Neuronal stem cell (in vitro differentiated cells): ENCODE measurements around the gene KAZN.

Experiments
- DNase-seq: peaks from one replicate; pipeline ENCODE4 v3.0.0-alpha.2; 2013; ENCODE audit warnings: low spot score
- H2AFZ ChIP-seq: one replicate; pipeline ENCODE4 v1.6.1; 2013; ENCODE audit warnings: mild to moderate bottlenecking, low read length, inconsistent platforms
- H2AK5ac ChIP-seq: 2 replicates; pipeline ENCODE4 v1.6.1; 2013; ENCODE audit warnings: low read depth, mild to moderate bottlenecking, inconsistent platforms, low read length, moderate library complexity, mixed read lengths
- H2BK120ac ChIP-seq: 2 replicates; pipeline ENCODE4 v1.6.1; 2013; ENCODE audit warnings: low read depth, mild to moderate bottlenecking, inconsistent platforms, low read length, moderate library complexity, mixed read lengths
- H2BK12ac ChIP-seq: one replicate; pipeline ENCODE4 v1.6.1; 2013; ENCODE audit warnings: low read length, inconsistent platforms
- H2BK15ac ChIP-seq: 2 replicates; pipeline ENCODE4 v1.6.1; 2013; ENCODE audit warnings: mild to moderate bottlenecking, low read length, inconsistent platforms, mixed read lengths
- H2BK5ac ChIP-seq: one replicate; pipeline ENCODE4 v1.6.1; 2013; ENCODE audit warnings: inconsistent platforms, mild to moderate bottlenecking, low read length, moderate library complexity
- H3K14ac ChIP-seq: one replicate; pipeline ENCODE4 v1.6.1; 2013; ENCODE audit warnings: low read length, inconsistent platforms
- H3K18ac ChIP-seq: 2 replicates; pipeline ENCODE4 v1.6.1; 2013; ENCODE audit warnings: low read length, inconsistent platforms
- H3K23ac ChIP-seq: 2 replicates; pipeline ENCODE4 v1.6.1; 2013; ENCODE audit warnings: low read depth, mild to moderate bottlenecking, mixed read lengths, low read length, inconsistent platforms; ENCODE audit not compliant: poor library complexity
- H3K27ac ChIP-seq: replicated peaks from 3 replicates; pipeline ENCODE4 v1.5.1; 2013; ENCODE audit warnings: low read length, inconsistent platforms
- H3K27me3 ChIP-seq, 3 experiments: 2 replicates each; pipeline ENCODE4 v1.6.1; 2013; ENCODE audit warnings: low read length in 3 of 3, mild to moderate bottlenecking in 2 of 3, inconsistent platforms in 1 of 3, low read depth in 1 of 3, mixed read lengths in 1 of 3, moderate library complexity in 1 of 3; ENCODE audit not compliant: control insufficient read depth in 3 of 3, insufficient read depth in 3 of 3
- H3K36me3 ChIP-seq, 2 donors: replicated peaks in 1 of 2; 2 replicates each; pipeline ENCODE4 v1.6.1; 2013; ENCODE audit warnings: low read length in 2 of 2; ENCODE audit not compliant: control insufficient read depth in 2 of 2, insufficient read depth in 2 of 2
- H3K4ac ChIP-seq: 2 replicates; pipeline ENCODE4 v1.6.1; 2013; ENCODE audit warnings: inconsistent platforms, mild to moderate bottlenecking, low read length, moderate library complexity
- H3K4me1 ChIP-seq, 2 donors: 1 replicate in 1 of 2; 2 replicates in 1 of 2; pipeline ENCODE4 v1.6.1; 2013; ENCODE audit warnings: low read length in 2 of 2, low read depth in 1 of 2; ENCODE audit not compliant: control insufficient read depth in 2 of 2, insufficient read depth in 1 of 2
- H3K4me2 ChIP-seq: one replicate; pipeline ENCODE4 v1.6.1; 2013; ENCODE audit warnings: mild to moderate bottlenecking, low read length, inconsistent platforms; ENCODE audit not compliant: insufficient read depth, poor library complexity, severe bottlenecking
- H3K4me3 ChIP-seq, 2 donors: 2 replicates each; pipeline ENCODE4 v1.5.1; 2013; ENCODE audit warnings: low read length in 2 of 2, mild to moderate bottlenecking in 2 of 2, inconsistent platforms in 1 of 2, moderate library complexity in 1 of 2
- H3K79me1 ChIP-seq: one replicate; pipeline ENCODE4 v1.6.1; 2013; ENCODE audit warnings: low read depth, mild to moderate bottlenecking, inconsistent platforms, low read length, moderate library complexity
- H3K9ac ChIP-seq: one replicate; pipeline ENCODE4 v1.6.1; 2013; ENCODE audit warnings: mild to moderate bottlenecking, low read depth, low read length, inconsistent platforms; ENCODE audit not compliant: poor library complexity
- H3K9me3 ChIP-seq, 2 donors: replicated peaks in 1 of 2; 2 replicates each; pipeline versions ENCODE3 to v1.6.1; 2013; ENCODE audit warnings: low read length in 2 of 2, mild to moderate bottlenecking in 2 of 2, inconsistent platforms in 1 of 2, low read depth in 1 of 2, mixed read lengths in 1 of 2, moderate library complexity in 1 of 2; ENCODE audit not compliant: control insufficient read depth in 2 of 2, insufficient read depth in 1 of 2
- H4K8ac ChIP-seq: one replicate; pipeline ENCODE4 v1.6.1; 2013; ENCODE audit warnings: low read depth, mild to moderate bottlenecking, inconsistent platforms, low read length, moderate library complexity
- H4K91ac ChIP-seq: one replicate; pipeline ENCODE4 v1.6.1; 2013; ENCODE audit warnings: low read length, low read depth, mild to moderate bottlenecking, inconsistent platforms; ENCODE audit not compliant: poor library complexity
- WGBS, 2 donors: extraction: QIAGEN DNeasy Blood & Tissue Kit; methylation state at CpG; one replicate each; pipeline ENCODE4 v1.1.7; 2013; ENCODE audit warnings: missing lambda C conversion rate in 2 of 2, mixed read lengths in 1 of 2; ENCODE audit not compliant: insufficient read length in 2 of 2, insufficient replicate concordance in 1 of 2; ENCODE audit errors: extremely low coverage in 2 of 2; 5-methylcytosine and 5-hydroxymethylcytosine counted together

KAZN gene

DNA sequence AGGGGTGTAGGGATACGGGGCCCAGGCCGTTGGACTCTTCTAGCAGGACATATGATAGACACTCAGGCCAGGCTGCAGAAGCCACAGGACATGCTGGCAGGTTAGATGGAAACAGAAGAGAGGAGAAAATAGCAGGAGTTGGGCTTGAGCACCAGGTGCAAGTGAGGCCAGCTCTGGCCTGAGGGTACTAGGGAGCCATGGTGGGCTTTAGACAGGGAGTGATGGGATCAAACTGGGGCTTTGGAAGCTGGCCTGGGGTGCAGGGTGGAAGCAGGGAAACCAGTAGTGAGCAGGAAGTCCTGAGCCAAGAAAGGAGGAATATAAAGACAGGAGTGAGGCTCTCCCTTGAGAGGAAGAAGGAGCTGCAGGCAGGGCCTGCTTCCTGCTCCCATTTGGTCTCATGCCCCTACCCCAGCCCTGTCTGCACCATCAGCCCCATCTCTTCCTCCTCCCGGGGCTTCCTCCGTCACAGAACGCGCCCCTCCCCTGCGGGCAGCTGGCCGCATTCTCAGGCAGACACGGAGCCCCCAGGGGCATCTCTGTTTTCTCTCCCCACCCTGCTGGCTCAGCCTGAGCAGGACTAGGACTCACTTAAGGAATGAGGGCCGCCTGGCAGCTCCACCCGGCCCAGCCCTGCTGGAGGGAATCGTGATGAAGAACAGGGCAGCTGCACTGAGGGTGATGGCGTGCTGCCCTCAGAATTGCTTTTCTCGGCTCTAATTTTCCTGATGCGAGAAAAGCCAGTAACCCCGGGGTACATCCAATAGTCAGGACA lies 389.5 kb downstream of the KAZN start:
- no peak overlapping the region for H3K4me3 ChIP-seq
- peaks cover 5% of the 10 kb centered on the region for H3K79me1 ChIP-seq
- no peaks in the 10 kb centered on the region for H3K27me3 ChIP-seq
- no peak overlapping the region for H4K91ac ChIP-seq
- no peak overlapping the region for H3K4me2 ChIP-seq
- WGBS, 2 donors, result no CpG with 5 or more reads among the region's 16 CpGs
- peaks cover 0 to 2% of the 10 kb centered on the region in 2 donors for H3K4me1 ChIP-seq
- peak overlapping the region; percentile 75 for H2BK5ac ChIP-seq
- H3K9ac ChIP-seq, result peak overlapping the region; percentile 30
- no peak overlapping the region for H3K27ac ChIP-seq
- no peak overlapping the region for H3K23ac ChIP-seq
- H3K18ac ChIP-seq, result peak overlapping the region; percentile 44
- peak overlapping the region; percentile 83 for H2AK5ac ChIP-seq
- no peak overlapping the region for H3K14ac ChIP-seq
- DNase-seq, result no peak
- no peak overlapping the region for H2BK12ac ChIP-seq
- H4K8ac ChIP-seq, result no peak overlapping the region
- H3K4ac ChIP-seq, result no peak overlapping the region
- H3K9me3 ChIP-seq, result no peaks in the 10 kb centered on the region
- no peak overlapping the region for H2AFZ ChIP-seq
- H3K36me3 ChIP-seq, result peaks cover 0 to 11% of the 10 kb centered on the region in 2 donors
- no peak overlapping the region for H2BK15ac ChIP-seq
- H2BK120ac ChIP-seq, result no peak overlapping the region

DNA sequence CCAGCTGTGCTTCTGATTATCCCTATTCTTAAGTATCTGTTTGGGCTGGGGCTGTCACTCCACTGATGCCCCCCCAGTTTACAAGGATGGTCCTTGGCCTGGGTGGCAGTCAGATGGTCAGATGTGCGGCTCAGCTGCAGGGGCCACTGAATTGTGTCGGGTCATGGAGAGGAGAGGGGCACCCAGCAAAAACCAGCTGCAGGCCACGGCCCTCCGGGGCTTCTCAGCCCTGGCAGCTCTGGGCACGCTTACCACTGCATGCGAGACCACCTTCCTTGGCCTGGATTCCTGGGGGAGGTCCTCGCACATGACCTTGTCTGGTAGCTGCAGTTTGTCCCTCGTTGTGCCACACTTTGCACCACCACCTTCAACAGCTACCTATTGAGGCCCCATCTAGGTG lies 390.2 kb downstream of the KAZN start:
- Histone ChIP-seq H2AK5ac (no peak overlapping the region), H3K23ac (no peak overlapping the region), H3K4me3 (no peak overlapping the region), H4K91ac (no peak overlapping the region), H2BK15ac (no peak overlapping the region), H3K4me1 (peaks cover 0 to 2% of the 10 kb centered on the region in 2 donors), H2AFZ (no peak overlapping the region), H3K27ac (no peak overlapping the region), H3K36me3 (peaks cover 0 to 11% of the 10 kb centered on the region in 2 donors), H3K4me2 (no peak overlapping the region), H3K18ac (peak overlapping the region; percentile 48), H2BK120ac (no peak overlapping the region), H4K8ac (no peak overlapping the region), H3K9me3 (no peaks in the 10 kb centered on the region), H2BK5ac (peak overlapping the region; percentile 75), H3K9ac (peak overlapping the region; percentile 30), H3K27me3 (no peaks in the 10 kb centered on the region), H3K79me1 (peaks cover 5% of the 10 kb centered on the region), H3K14ac (no peak overlapping the region), H2BK12ac (no peak overlapping the region), H3K4ac (no peak overlapping the region)
- no CpG with 5 or more reads among the region's 8 CpGs for WGBS, 2 donors
- DNase-seq, result no peak

DNA sequence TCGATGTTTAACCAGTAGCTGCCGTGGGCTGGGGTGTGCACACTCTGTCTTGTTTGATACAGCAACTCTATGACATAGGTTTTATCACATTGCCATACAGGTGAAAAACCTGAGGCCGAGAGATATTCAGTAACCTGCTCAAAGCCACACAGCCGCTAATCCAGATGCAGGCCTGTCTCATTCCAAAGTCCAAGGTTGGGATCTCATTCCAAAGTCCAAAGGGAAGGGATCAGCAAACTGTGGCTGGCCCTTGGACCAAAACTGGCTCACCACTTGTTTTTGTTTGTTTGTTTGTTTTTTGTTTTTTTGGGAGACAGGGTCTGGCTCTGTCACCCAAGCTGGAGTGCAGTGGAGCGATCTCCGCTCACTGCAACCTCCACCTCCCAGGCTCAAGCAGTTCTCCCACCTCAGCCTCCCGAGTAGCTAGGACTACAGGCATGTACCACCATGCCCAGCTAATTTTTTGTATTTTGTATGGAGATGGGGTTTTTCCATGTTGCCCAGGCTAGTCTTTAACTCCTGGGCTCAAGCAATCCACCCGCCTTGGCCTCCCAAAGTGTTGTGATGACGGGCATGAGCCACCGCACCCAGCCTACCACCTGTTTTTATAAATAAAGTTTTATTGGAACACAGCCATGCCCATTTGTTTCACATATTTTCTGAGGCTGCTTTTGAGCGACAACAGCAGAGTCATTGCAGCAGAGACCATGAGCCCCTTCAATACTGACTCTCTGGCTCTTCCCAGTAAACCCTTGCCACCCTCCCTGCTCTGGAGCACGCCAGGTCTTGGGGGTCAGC lies 391.6 kb downstream of the KAZN start:
- no peaks in the 10 kb centered on the region for H3K27me3 ChIP-seq
- no peak overlapping the region for H3K9ac ChIP-seq
- H3K4me3 ChIP-seq, result no peak overlapping the region
- no peak overlapping the region for H3K27ac ChIP-seq
- no peak overlapping the region for H3K4me2 ChIP-seq
- DNase-seq, result no peak
- H2AFZ ChIP-seq, result no peak overlapping the region
- no peak overlapping the region for H2BK120ac ChIP-seq
- no peak overlapping the region for H2BK5ac ChIP-seq
- H3K79me1 ChIP-seq, result peaks cover 5% of the 10 kb centered on the region
- no peak overlapping the region for H3K14ac ChIP-seq
- H2BK15ac ChIP-seq, result no peak overlapping the region
- no peak overlapping the region for H4K91ac ChIP-seq
- H3K4ac ChIP-seq, result no peak overlapping the region
- peaks cover 1 to 4% of the 10 kb centered on the region in 2 donors for H3K4me1 ChIP-seq
- H3K23ac ChIP-seq, result no peak overlapping the region
- H2BK12ac ChIP-seq, result no peak overlapping the region
- no peak overlapping the region for H2AK5ac ChIP-seq
- H3K36me3 ChIP-seq, result peaks cover 0 to 11% of the 10 kb centered on the region in 2 donors
- H4K8ac ChIP-seq, result no peak overlapping the region
- no peaks in the 10 kb centered on the region for H3K9me3 ChIP-seq
- no peak overlapping the region for H3K18ac ChIP-seq
- WGBS, 2 donors, result no CpG with 5 or more reads among the region's 12 CpGs

DNA sequence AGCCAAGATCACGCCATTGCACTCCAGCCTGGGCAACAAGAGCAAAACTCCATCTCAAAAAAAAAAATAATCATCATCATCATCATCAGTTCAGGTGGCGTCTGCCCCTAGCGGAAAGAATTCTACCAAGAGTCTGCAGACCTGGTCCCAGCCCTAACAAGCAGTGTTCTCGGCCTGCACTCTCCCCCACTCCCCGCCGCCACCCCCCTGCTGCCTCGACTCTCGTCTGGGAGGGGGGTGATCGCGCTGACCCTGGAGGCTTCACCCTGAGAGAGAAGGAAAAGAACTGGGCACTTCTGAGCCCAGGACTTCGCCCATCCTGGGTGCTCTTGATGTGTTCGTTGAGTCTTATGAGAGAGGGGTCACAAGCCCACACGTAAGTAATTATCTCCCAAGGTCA lies 394.9 kb downstream of the KAZN start:
- Histone ChIP-seq H3K27ac (no peak overlapping the region), H4K91ac (no peak overlapping the region), H2AFZ (no peak overlapping the region), H3K79me1 (peaks cover 5% of the 10 kb centered on the region), H2BK15ac (no peak overlapping the region), H3K4me2 (no peak overlapping the region), H3K4ac (no peak overlapping the region), H2BK5ac (no peak overlapping the region), H3K36me3 (peaks cover 0 to 11% of the 10 kb centered on the region in 2 donors), H3K9ac (no peak overlapping the region), H3K23ac (no peak overlapping the region), H3K4me1 (peaks cover 16% of the 10 kb centered on the region in 2 donors), H3K4me3 (no peak overlapping the region), H2BK120ac (no peak overlapping the region), H4K8ac (no peak overlapping the region), H3K9me3 (no peaks in the 10 kb centered on the region), H2AK5ac (no peak overlapping the region), H3K18ac (no peak overlapping the region), H3K27me3 (no peaks in the 10 kb centered on the region), H3K14ac (no peak overlapping the region), H2BK12ac (no peak overlapping the region)
- no peak for DNase-seq
- WGBS, 2 donors, result no CpG with 5 or more reads among the region's 13 CpGs
